Mucosa of gallbladder (tissue), 1 donor: Measurements from ENCODE around the gene THAP3. TPM values are rescaled to one million over a fixed set of nuclear protein-coding genes. Genes with fewer than 3 reads are reported as not detected.

Source experiments
- DNase-seq: peaks from one replicate; pipeline ENCODE4 v3.0.0-alpha.2; 2020; ENCODE audit warnings: low spot score
- total RNA-seq: library from RNA; stranded (reverse); gene quantifications from one replicate; pipeline ENCODE4 v1.2.1, GENCODE V29; 2021
- donor health status: DM: no; HTN: no; CAD: no.

The THAP3 gene
- total RNA-seq, 1 donor from 2014 or later, result 25.2 TPM

GRCh38 chr1:6673816-6674398, 49.2 kb downstream of the THAP3 start:
- DNase-seq, result no peak

- no peak for DNase-seq
Observed at GRCh38 chr1:6674771-6675170, 50.1 kb downstream of the THAP3 start.

- DNase-seq, result no peak
Observed at GRCh38 chr1:6675941-6676340, 51.3 kb downstream of the THAP3 start.

Other genes with a start within 250 kb of the THAP3 start
- gene ACOT7, start 231.1 kb upstream of the THAP3 start, total RNA-seq, result 21.4 TPM
- gene HES2, start 204.9 kb upstream of the THAP3 start, total RNA-seq, result 0.09 TPM
- gene ESPN, start 200.1 kb upstream of the THAP3 start, total RNA-seq, result 3.1 TPM
- gene TNFRSF25, start 158.7 kb upstream of the THAP3 start, total RNA-seq, result 20.6 TPM
- 18.5 TPM for gene PLEKHG5, start 133.2 kb upstream of the THAP3 start, total RNA-seq
- gene NOL9, start 70.4 kb upstream of the THAP3 start, total RNA-seq, result 24.2 TPM
- 0.49 TPM for gene TAS1R1, start 69.6 kb upstream of the THAP3 start, total RNA-seq
- gene ZBTB48, start 44.9 kb upstream of the THAP3 start, total RNA-seq, result 55.1 TPM
- gene KLHL21, start 22.0 kb upstream of the THAP3 start, total RNA-seq, result 42.4 TPM
- gene PHF13, start 11.1 kb upstream of the THAP3 start, total RNA-seq, result 15.1 TPM
- gene DNAJC11, start 76.9 kb downstream of the THAP3 start, total RNA-seq, result 45.6 TPM
- 67.9 TPM for gene CAMTA1, start 160.6 kb downstream of the THAP3 start, total RNA-seq